Jurkat, Clone E6-1 (cell line): ENCODE data around the gene PLB1. TPM values are rescaled to one million over a fixed set of nuclear protein-coding genes. Genes with fewer than 3 reads are reported as not detected.

ENCODE experiments used
- DNase-seq: peaks from one replicate; pipeline ENCODE4 v3.0.0-alpha.2; 2011; ENCODE audit warnings: low read depth, low spot score
- H3K4me3 ChIP-seq: 2 replicates; pipeline ENCODE4 v1.5.1; 2011; ENCODE audit warnings: mild to moderate bottlenecking, low read length, control low read depth, moderate library complexity
- polyA plus RNA-seq: library from polyadenylated mRNA; unstranded; fragments of >200 nt; gene quantifications from one replicate; pipeline ENCODE4 v1.2.1, GENCODE V29; 2012; ENCODE audit warnings: missing spikeins; ENCODE audit not compliant: insufficient read length, insufficient read depth

PLB1 gene
- polyA plus RNA-seq, result not detected

GRCh38 chr2:28495551-28496250 is at the start of gene PLB1:
Gene PLB1, plus strand, starts transcription at chr2:28496060. Its CDS starts 55 bp downstream, at chr2:28496115.
- no peak within 1 kb of the TSS for H3K4me3 ChIP-seq
- DNase-seq, result no peak

GRCh38 chr2:28446531-28446930 is 49.3 kb upstream of the PLB1 start:
- H3K4me3 ChIP-seq, result no peak overlapping the region

GRCh38 chr2:28447086-28447485 is 48.8 kb upstream of the PLB1 start:
- DNase-seq, result no peak
- no peak overlapping the region for H3K4me3 ChIP-seq

More at GRCh38 chr2:28446531-28446930, 49.3 kb upstream of the PLB1 start:
- no peak for DNase-seq

- H3K4me3 ChIP-seq, result no peak overlapping the region
- DNase-seq, result no peak
Observed at GRCh38 chr2:28447943-28448792, 47.7 kb upstream of the PLB1 start.

- no peak for DNase-seq
- H3K4me3 ChIP-seq, result no peak overlapping the region
Observed at GRCh38 chr2:28448793-28449100, 47.1 kb upstream of the PLB1 start.

GRCh38 chr2:28449126-28449487 is 46.8 kb upstream of the PLB1 start:
- no peak for DNase-seq
- no peak overlapping the region for H3K4me3 ChIP-seq

- H3K4me3 ChIP-seq, result no peak overlapping the region
- no peak for DNase-seq
Observed at GRCh38 chr2:28449488-28450395, 46.1 kb upstream of the PLB1 start.

- no peak for DNase-seq
- H3K4me3 ChIP-seq, result no peak overlapping the region
Observed at GRCh38 chr2:28450901-28451565, 44.8 kb upstream of the PLB1 start.

- H3K4me3 ChIP-seq, result no peak overlapping the region
- DNase-seq, result no peak
Observed at GRCh38 chr2:28451793-28452533, 43.9 kb upstream of the PLB1 start.

- DNase-seq, result peak; percentile 17
- no peak overlapping the region for H3K4me3 ChIP-seq
Observed at GRCh38 chr2:28452534-28453081, 43.3 kb upstream of the PLB1 start.

- H3K4me3 ChIP-seq, result no peak overlapping the region
- no peak for DNase-seq
Observed at GRCh38 chr2:28453396-28453795, 42.5 kb upstream of the PLB1 start.

GRCh38 chr2:28454016-28454930 is 41.6 kb upstream of the PLB1 start:
- H3K4me3 ChIP-seq, result no peak overlapping the region
- DNase-seq, result no peak

- H3K4me3 ChIP-seq, result no peak overlapping the region
Observed at GRCh38 chr2:28457237-28457636, 38.6 kb upstream of the PLB1 start.

GRCh38 chr2:28461056-28461455 is 34.8 kb upstream of the PLB1 start:
- H3K4me3 ChIP-seq, result no peak overlapping the region
- DNase-seq, result no peak

More at GRCh38 chr2:28457237-28457636, 38.6 kb upstream of the PLB1 start:
- no peak for DNase-seq

GRCh38 chr2:28462122-28462521 is 33.7 kb upstream of the PLB1 start:
- no peak for DNase-seq
- no peak overlapping the region for H3K4me3 ChIP-seq

- no peak overlapping the region for H3K4me3 ChIP-seq
- DNase-seq, result no peak
Observed at GRCh38 chr2:28463211-28463816, 32.5 kb upstream of the PLB1 start.

GRCh38 chr2:28463893-28464292 is 32.0 kb upstream of the PLB1 start:
- H3K4me3 ChIP-seq, result no peak overlapping the region
- DNase-seq, result no peak
